Posterior vena cava (tissue), 2 donors: ENCODE measurements around the gene AFG1L. TPM values are rescaled to one million over a fixed set of nuclear protein-coding genes. Genes with fewer than 3 reads are reported as not detected.

Experiments used
- DNase-seq: peaks from one replicate; pipeline ENCODE4 v3.0.0-alpha.2; 2020; ENCODE audit warnings: low spot score
- intact Hi-C, 2 donors: fragments of 100-400 bp; cut with DNase I; formaldehyde crosslinking; loops; one replicate each; pipeline versions ENCODE4 v1.14.1 to v1.14.2; 2022 to 2023
- total RNA-seq, 2 donors: library from RNA; stranded (reverse); fragmentation: NEBNext Ultra II Directional; extraction: Animal tissue kit (Norgen Biotek cat#: 25700); gene quantifications; one replicate each; pipeline ENCODE4 v1.2.1, GENCODE V29; 2021
- donor health status: DM: yes; HTN: yes; CAD: no.
- donor health status: DM: yes; HTN: yes; CAD: no.

The AFG1L gene
- total RNA-seq, 2 donors from 2014 or later = 5.0 to 5.3 TPM

- no peak for DNase-seq
- intact Hi-C loops = no loop called here
These were observed 187.7 kb downstream of the AFG1L start for GRCh38 chr6:108482559-108482958.

GRCh38 chr6:108484016-108484415, 189.2 kb downstream of the AFG1L start:
- DNase-seq = no peak
- intact Hi-C loops = no loop called here

- intact Hi-C loops = loop anchor here in 1 of 2 donors (10.0 kb wide), 1 partner anchor 375 kb away; no protein-coding TSS in a partner anchor
- DNase-seq = no peak
These were observed 194.8 kb downstream of the AFG1L start for GRCh38 chr6:108489699-108490098.

- intact Hi-C loops = loop anchor here in 1 of 2 donors (10.0 kb wide), 1 partner anchor 377 kb away; no protein-coding TSS in a partner anchor
- DNase-seq = no peak
These were observed 197.4 kb downstream of the AFG1L start for GRCh38 chr6:108492131-108492766.

- intact Hi-C loops = loop anchor here in 1 of 2 donors (10.0 kb wide), 1 partner anchor 380 kb away; no protein-coding TSS in a partner anchor
These were observed 199.6 kb downstream of the AFG1L start for GRCh38 chr6:108494434-108494833.

GRCh38 chr6:108497883-108498282, 203.0 kb downstream of the AFG1L start:
- intact Hi-C loops = loop anchor here in 1 of 2 donors (10.0 kb wide), 1 partner anchor 383 kb away; no protein-coding TSS in a partner anchor

More at GRCh38 chr6:108494434-108494833, 199.6 kb downstream of the AFG1L start:
- DNase-seq = no peak

GRCh38 chr6:108501559-108501958, 206.7 kb downstream of the AFG1L start:
- no peak for DNase-seq
- intact Hi-C loops = no loop called here

More at GRCh38 chr6:108497883-108498282, 203.0 kb downstream of the AFG1L start:
- no peak for DNase-seq

- intact Hi-C loops = no loop called here
- no peak for DNase-seq
These were observed 208.0 kb downstream of the AFG1L start for GRCh38 chr6:108502832-108503231.

GRCh38 chr6:108507316-108507715, 212.5 kb downstream of the AFG1L start:
- DNase-seq = no peak
- intact Hi-C loops = no loop called here

GRCh38 chr6:108510461-108511319, 215.8 kb downstream of the AFG1L start:
- intact Hi-C loops = no loop called here
- DNase-seq = no peak

GRCh38 chr6:108518714-108519576, 224.1 kb downstream of the AFG1L start:
- no peak for DNase-seq
- intact Hi-C loops = no loop called here

GRCh38 chr6:108521616-108522107, 226.8 kb downstream of the AFG1L start:
- intact Hi-C loops = loop anchor here in 1 of 2 donors (10.0 kb wide), 1 partner anchor 1237 kb away; no protein-coding TSS in a partner anchor
- no peak for DNase-seq

- no peak for DNase-seq
- intact Hi-C loops = loop anchor here in 1 of 2 donors (10.0 kb wide), 1 partner anchor 1239 kb away; no protein-coding TSS in a partner anchor
These were observed 228.8 kb downstream of the AFG1L start for GRCh38 chr6:108523697-108524096.

GRCh38 chr6:108524528-108525248, 229.8 kb downstream of the AFG1L start:
- intact Hi-C loops = loop anchor here (5.0 to 10.0 kb wide), 2 partner anchors 412 to 1240 kb away; no protein-coding TSS in a partner anchor
- DNase-seq = no peak

- intact Hi-C loops = loop anchor here (5.0 to 10.0 kb wide), 2 partner anchors 414 to 1242 kb away; no protein-coding TSS in a partner anchor
- DNase-seq = no peak
These were observed 231.9 kb downstream of the AFG1L start for GRCh38 chr6:108526739-108527174.

- intact Hi-C loops = loop anchor here (5.0 to 10.0 kb wide), 2 partner anchors 417 to 1244 kb away; no protein-coding TSS in a partner anchor
- DNase-seq = no peak
These were observed 234.0 kb downstream of the AFG1L start for GRCh38 chr6:108528878-108529277.

GRCh38 chr6:108531332-108531731, 236.5 kb downstream of the AFG1L start:
- intact Hi-C loops = no loop called here
- no peak for DNase-seq
